Measurements from ENCODE around the gene CNRIP1.

CNRIP1 gene

DNA sequence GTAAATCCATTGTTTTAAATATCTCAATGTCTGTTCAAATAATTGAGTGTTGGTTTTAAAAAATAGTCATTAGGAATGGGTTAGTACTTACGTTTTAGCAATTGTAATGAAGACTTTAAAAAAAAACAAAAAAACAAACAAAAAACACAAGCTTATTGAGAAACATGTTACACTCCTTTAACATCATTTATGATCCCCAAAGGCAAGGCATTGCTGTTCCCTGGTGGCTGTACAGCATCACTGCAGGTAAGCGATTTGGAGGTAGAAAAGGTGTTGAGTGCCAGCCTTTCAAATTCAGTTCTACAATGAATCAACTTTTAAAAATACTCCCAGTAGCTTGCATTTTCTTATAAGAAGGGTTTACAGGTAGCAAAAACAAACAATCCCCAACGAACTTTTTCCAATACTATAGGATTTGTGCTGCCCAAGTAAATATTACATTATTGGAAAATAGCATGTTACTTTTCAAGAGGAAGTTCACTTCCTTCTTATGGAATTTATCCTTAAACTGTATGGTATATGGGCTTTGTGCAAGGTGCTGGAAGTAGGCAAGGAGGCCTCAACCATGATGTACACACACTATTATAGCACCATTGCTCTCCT is 27.5 kb downstream of the CNRIP1 start:
- Histone ChIP-seq H3K9me3 (no peaks in the 10 kb centered on the region), H3K27me3 (no peaks in the 10 kb centered on the region), H3K36me3 (no peaks in the 10 kb centered on the region), H3K4me1 (no peaks in the 10 kb centered on the region), H3K4me3 (ENCODE audit: low read depth, low read length) (no peak overlapping the region)
- TF ChIP-seq, protein P1, sequence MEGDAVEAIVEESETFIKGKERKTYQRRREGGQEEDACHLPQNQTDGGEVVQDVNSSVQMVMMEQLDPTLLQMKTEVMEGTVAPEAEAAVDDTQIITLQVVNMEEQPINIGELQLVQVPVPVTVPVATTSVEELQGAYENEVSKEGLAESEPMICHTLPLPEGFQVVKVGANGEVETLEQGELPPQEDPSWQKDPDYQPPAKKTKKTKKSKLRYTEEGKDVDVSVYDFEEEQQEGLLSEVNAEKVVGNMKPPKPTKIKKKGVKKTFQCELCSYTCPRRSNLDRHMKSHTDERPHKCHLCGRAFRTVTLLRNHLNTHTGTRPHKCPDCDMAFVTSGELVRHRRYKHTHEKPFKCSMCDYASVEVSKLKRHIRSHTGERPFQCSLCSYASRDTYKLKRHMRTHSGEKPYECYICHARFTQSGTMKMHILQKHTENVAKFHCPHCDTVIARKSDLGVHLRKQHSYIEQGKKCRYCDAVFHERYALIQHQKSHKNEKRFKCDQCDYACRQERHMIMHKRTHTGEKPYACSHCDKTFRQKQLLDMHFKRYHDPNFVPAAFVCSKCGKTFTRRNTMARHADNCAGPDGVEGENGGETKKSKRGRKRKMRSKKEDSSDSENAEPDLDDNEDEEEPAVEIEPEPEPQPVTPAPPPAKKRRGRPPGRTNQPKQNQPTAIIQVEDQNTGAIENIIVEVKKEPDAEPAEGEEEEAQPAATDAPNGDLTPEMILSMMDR (IDR thresholded peaks at IDR 0.05; ENCODE audit: low read depth, low read length), result peak; percentile 67
- DNase-seq, result peak; percentile 11

DNA sequence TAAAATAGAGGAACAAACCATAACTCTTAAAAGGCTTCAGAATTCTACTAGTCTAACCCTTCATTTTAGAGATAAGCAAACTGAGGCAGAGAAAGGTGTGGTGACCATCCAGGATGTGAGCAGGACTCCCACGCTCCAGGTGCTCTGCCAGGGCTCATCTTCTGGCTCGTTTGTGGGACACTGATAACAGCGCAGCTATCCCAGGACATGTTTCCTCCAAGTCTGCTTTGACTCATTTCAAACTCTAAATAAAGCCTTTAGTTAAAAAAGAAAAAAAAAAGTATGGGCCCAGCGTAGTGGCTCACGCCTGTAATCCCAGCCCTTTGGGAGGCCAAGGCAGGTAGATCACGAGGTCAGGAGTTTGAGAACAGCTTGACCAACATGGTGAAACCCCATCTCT is 28.4 kb downstream of the CNRIP1 start:
- no peaks in the 10 kb centered on the region for H3K36me3 ChIP-seq
- no peaks in the 10 kb centered on the region for H3K27me3 ChIP-seq
- no peak for DNase-seq
- H3K4me3 ChIP-seq (ENCODE audit: low read depth, low read length), result no peak overlapping the region
- no peaks in the 10 kb centered on the region for H3K4me1 ChIP-seq
- H3K9me3 ChIP-seq, result no peaks in the 10 kb centered on the region
- TF ChIP-seq, protein P1 (IDR thresholded peaks at IDR 0.05; ENCODE audit: low read depth, low read length), result no peak

DNA sequence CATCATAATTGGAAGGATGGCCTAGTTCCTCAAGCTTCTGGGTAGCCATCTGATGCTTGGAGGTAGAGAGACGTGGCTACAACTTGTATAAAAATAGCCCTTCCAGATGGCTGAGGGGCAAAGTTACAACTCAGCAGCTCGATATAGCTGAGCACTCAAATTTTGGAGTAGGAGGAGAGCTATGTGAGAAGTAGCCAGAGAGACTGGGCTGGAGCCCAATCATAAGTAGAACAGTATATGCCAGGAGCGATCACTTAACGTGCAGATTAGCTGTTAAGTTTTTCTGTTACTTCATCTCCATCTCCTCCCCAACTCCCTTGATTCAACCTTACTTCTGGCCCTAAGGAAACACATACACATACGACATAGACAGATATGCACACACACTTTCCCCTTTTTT is 28.8 kb downstream of the CNRIP1 start:
- H3K4me3 ChIP-seq (ENCODE audit: low read depth, low read length), result no peak overlapping the region
- H3K27me3 ChIP-seq, result no peaks in the 10 kb centered on the region
- no peaks in the 10 kb centered on the region for H3K4me1 ChIP-seq
- TF ChIP-seq, protein P1 (IDR thresholded peaks at IDR 0.05; ENCODE audit: low read depth, low read length), result no peak
- H3K36me3 ChIP-seq, result no peaks in the 10 kb centered on the region
- H3K9me3 ChIP-seq, result no peaks in the 10 kb centered on the region
- no peak for DNase-seq

DNA sequence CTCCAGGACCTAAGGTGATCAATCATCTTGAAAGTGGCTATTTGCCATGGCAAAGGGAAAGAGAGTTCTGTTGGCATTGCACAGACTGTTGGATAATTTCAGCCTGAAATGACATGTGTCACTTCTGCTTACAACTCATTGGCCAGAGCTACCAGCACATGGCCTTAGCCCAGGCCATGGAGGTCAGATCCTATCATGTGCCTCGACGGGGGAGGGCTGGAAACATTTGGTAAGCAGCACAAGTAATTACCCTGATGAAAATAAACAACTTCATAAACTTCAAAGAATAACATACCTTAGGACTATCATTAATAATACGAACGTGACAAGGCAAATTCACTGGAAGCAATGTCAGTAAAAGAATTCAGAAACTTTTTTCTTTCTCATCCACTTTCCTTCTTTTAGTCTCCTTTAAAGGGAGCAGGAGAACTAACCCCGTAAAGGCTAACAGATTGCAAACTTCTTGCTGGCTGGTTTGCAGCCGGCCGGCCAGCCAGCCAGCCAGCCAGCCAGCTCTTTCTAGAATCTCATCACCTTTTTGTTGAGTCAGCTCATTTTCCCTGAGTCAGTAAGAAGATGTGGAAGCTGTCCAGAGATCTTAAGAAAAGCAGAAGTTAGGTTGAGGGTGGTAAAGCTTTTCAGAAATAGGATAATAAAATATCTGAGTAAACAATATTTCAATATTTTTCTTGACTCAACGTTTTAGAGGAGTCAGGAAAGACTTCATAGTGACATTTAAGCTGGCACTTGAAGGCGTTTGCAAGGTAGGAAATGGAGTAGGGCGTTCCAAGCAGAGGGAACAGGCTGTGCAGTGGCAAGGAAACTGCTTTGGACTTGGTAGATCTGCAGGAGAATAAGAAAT is 31.9 kb downstream of the CNRIP1 start:
- no peak overlapping the region for H3K4me3 ChIP-seq (ENCODE audit: low read depth, low read length)
- H3K4me1 ChIP-seq, result no peaks in the 10 kb centered on the region
- H3K9me3 ChIP-seq, result no peaks in the 10 kb centered on the region
- TF ChIP-seq, protein P1 (IDR thresholded peaks at IDR 0.05; ENCODE audit: low read depth, low read length), result no peak
- H3K27me3 ChIP-seq, result no peaks in the 10 kb centered on the region
- no peaks in the 10 kb centered on the region for H3K36me3 ChIP-seq
- DNase-seq, result no peak

DNA sequence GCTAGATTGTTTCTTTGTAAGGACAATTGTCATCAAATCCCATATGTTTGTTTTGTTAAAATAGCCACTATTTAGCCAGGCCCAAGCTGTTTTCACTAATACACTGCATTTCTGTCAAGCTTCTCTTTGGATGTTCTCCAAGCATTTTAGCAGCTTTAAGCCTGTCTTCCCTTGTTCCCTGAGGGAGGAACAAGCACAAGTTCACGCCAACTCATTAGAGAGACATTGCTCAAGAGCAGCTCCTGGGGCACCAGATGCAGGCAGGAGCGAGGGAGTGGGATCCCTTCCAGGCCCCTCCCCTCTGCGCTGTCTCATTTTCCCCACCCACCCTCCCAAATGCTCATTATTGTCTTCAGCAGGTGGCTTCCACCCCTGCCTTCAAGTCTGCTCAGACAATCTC is 34.9 kb downstream of the CNRIP1 start:
- DNase-seq, result no peak
- TF ChIP-seq, protein P1 (IDR thresholded peaks at IDR 0.05; ENCODE audit: low read depth, low read length), result no peak
- Histone ChIP-seq H3K4me3 (ENCODE audit: low read depth, low read length) (no peak overlapping the region), H3K9me3 (no peaks in the 10 kb centered on the region), H3K4me1 (no peaks in the 10 kb centered on the region), H3K36me3 (no peaks in the 10 kb centered on the region), H3K27me3 (no peaks in the 10 kb centered on the region)

DNA sequence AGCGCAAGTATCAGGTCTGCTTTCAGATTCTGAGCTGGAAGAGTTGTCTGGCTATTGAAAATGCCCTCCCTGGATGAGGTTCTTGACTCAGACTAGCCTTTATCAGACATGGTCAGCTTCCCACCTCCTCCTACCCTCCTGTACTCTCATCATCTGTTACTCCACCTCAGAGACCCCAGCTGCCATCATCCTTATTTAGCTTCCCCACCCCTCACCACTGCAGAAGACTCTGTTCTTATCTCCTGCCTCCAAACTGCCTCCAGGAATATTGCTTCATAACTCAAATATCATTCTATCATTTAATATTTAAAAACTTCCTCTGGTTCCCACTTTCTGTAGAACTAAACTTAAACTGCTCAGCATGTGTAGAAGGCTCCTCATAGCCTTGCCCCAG is 36.3 kb downstream of the CNRIP1 start:
- Histone ChIP-seq H3K36me3 (no peaks in the 10 kb centered on the region), H3K4me1 (no peaks in the 10 kb centered on the region), H3K9me3 (no peaks in the 10 kb centered on the region), H3K27me3 (no peaks in the 10 kb centered on the region), H3K4me3 (ENCODE audit: low read depth, low read length) (no peak overlapping the region)
- DNase-seq, result no peak
- TF ChIP-seq, protein P1 (IDR thresholded peaks at IDR 0.05; ENCODE audit: low read depth, low read length), result no peak

Data from BE2C (cell line).